ENCODE results near the gene CDK14. TPM values are rescaled to one million over a fixed set of nuclear protein-coding genes. Genes with fewer than 3 reads are reported as not detected.

The CDK14 gene
- total RNA-seq, 2 experiments from 2014 or later, result not detected

GRCh38 chr7:90966346-90966745, 370.2 kb downstream of the CDK14 start:
- DNase-seq, result no peak
- no peaks in the 10 kb centered on the region for H3K27me3 Mint-ChIP-seq
- H3K36me3 Mint-ChIP-seq (ENCODE audit: low read depth), result no peaks in the 10 kb centered on the region
- H3K4me3 Mint-ChIP-seq, result no peak overlapping the region
- CTCF ChIA-PET, result no interaction called here
- no peak overlapping the region for H3K27ac Mint-ChIP-seq
- H3K9me3 Mint-ChIP-seq, result no peaks in the 10 kb centered on the region
- POLR2A ChIA-PET, result no interaction called here
- no peaks in the 10 kb centered on the region for H3K4me1 Mint-ChIP-seq

- Mint-ChIP-seq H3K9me3 (no peaks in the 10 kb centered on the region), H3K27me3 (no peaks in the 10 kb centered on the region), H3K4me3 (no peak overlapping the region), H3K27ac (no peak overlapping the region), H3K36me3 (ENCODE audit: low read depth) (no peaks in the 10 kb centered on the region), H3K4me1 (no peaks in the 10 kb centered on the region)
- no peak for DNase-seq
- POLR2A ChIA-PET, result no interaction called here
- CTCF ChIA-PET, result no interaction called here
Measured at GRCh38 chr7:90968871-90969270, 372.8 kb downstream of the CDK14 start.

DNA sequence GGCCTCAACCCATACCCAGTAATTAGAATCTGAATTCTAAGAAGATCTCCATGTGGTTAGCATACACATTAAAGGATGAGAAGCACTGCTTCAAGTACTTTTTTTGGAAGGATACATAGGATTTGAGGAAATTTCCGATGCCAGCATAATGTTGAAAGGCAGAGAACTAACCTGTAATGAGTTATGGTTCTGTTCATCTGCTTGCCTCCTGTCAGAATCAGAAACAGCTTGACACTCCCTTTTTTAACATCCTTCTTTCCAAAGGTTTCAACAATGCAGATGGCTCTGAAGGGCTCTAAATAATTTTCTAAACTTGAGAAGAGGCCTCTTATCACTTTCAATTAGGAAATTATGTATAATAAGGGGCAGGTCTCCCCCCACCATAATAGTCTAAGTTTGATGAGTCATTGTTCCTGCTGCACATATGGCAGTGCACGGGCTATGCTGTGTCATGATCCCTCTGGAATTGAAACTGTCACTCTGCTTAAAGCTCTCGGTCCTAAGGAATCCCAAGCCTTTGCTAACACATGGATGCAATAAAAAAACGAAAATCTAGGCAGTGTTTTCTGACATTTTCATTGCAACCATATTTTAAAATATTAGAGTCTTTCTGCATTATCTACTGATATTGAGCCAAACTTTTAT, 376.9 kb downstream of the CDK14 start:
- H3K4me1 Mint-ChIP-seq, result no peaks in the 10 kb centered on the region
- no peak overlapping the region for H3K27ac Mint-ChIP-seq
- H3K4me3 Mint-ChIP-seq, result no peak overlapping the region
- no peaks in the 10 kb centered on the region for H3K27me3 Mint-ChIP-seq
- POLR2A ChIA-PET, result no interaction called here
- no peaks in the 10 kb centered on the region for H3K36me3 Mint-ChIP-seq (ENCODE audit: low read depth)
- CTCF ChIA-PET, result no interaction called here
- peaks cover 3% of the 10 kb centered on the region for H3K9me3 Mint-ChIP-seq
- DNase-seq, result no peak

DNA sequence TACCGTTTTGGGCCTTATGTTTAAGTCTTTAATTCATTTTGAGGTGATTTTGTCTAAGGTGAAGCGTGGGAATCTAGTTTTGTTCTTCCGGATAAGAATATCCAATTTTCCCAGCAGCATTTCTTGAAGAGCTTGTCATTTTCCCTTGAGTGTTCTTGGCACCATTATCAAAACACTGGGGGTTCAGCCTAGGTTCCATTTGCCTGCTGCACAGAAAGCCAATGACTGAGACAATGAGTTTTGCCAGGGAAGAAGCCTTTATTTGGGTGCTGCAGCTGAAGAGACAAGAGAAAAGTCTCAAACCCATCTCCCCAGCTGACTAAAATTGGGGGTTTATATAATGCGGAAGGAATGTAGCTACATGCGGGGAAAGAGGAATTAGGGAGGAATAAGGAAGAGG, 380.9 kb downstream of the CDK14 start:
- CTCF ChIA-PET, result no interaction called here
- Mint-ChIP-seq H3K9me3 (peaks cover 6% of the 10 kb centered on the region), H3K36me3 (ENCODE audit: low read depth) (no peaks in the 10 kb centered on the region), H3K4me3 (no peak overlapping the region), H3K27me3 (no peaks in the 10 kb centered on the region), H3K4me1 (no peaks in the 10 kb centered on the region), H3K27ac (no peak overlapping the region)
- POLR2A ChIA-PET, result no interaction called here
- DNase-seq, result no peak

- H3K36me3 Mint-ChIP-seq (ENCODE audit: low read depth), result no peaks in the 10 kb centered on the region
- no peaks in the 10 kb centered on the region for H3K4me1 Mint-ChIP-seq
- no peak for DNase-seq
- CTCF ChIA-PET, result no interaction called here
- peaks cover 6% of the 10 kb centered on the region for H3K9me3 Mint-ChIP-seq
- no peaks in the 10 kb centered on the region for H3K27me3 Mint-ChIP-seq
- H3K4me3 Mint-ChIP-seq, result no peak overlapping the region
- no peak overlapping the region for H3K27ac Mint-ChIP-seq
- POLR2A ChIA-PET, result no interaction called here
Measured at GRCh38 chr7:90980545-90980944, 384.4 kb downstream of the CDK14 start.

DNA sequence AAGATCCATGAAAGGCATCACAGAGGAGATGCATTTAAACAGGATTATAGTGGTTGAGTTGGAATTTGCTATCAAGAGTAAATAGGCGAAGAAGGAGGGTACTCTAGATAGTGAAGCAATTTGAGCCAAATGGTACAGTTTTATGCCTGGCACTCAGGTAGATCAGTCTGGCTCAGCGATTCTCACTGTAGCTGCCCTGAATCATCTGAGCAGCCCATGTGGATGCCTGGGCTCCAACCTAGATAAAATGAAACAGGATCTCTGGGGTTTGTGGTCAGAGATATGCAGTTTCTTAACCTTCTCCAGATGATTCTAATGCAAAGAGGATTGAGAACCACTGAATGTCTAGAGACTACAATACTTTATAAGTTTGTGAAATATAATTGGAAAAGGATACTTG, 386.1 kb downstream of the CDK14 start:
- POLR2A ChIA-PET, result no interaction called here

GRCh38 chr7:90984692-90985091, 388.6 kb downstream of the CDK14 start:
- H3K4me3 Mint-ChIP-seq, result no peak overlapping the region
- ChIA-PET CTCF (no interaction called here), POLR2A (no interaction called here)
- no peaks in the 10 kb centered on the region for H3K36me3 Mint-ChIP-seq (ENCODE audit: low read depth)
- peaks cover 3% of the 10 kb centered on the region for H3K9me3 Mint-ChIP-seq
- DNase-seq, result no peak
- H3K4me1 Mint-ChIP-seq, result no peaks in the 10 kb centered on the region
- no peaks in the 10 kb centered on the region for H3K27me3 Mint-ChIP-seq
- no peak overlapping the region for H3K27ac Mint-ChIP-seq

More for the DNA sequence above, 386.1 kb downstream of the CDK14 start:
- CTCF ChIA-PET, result no interaction called here
- Mint-ChIP-seq H3K27ac (no peak overlapping the region), H3K36me3 (ENCODE audit: low read depth) (no peaks in the 10 kb centered on the region), H3K9me3 (peaks cover 6% of the 10 kb centered on the region), H3K27me3 (no peaks in the 10 kb centered on the region), H3K4me1 (no peaks in the 10 kb centered on the region), H3K4me3 (no peak overlapping the region)
- no peak for DNase-seq

DNA sequence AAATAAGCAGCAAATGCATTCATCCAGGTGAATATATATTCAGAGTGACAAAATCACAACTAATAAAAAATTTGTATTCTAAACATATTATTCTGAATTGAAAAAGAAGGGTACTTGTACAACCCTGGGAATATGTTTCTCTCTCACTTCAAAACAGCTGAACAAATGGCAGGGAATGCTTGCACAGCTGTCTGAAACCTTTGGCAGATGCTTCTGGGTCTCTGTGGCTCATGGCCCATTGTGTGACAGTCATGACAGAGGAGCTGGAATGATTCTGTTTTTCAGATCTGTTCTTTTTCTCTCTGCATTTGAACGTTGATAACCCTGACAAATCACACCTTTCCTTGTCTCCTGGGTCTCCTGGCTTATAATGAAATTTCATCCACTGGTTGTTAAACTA, 392.4 kb downstream of the CDK14 start:
- Mint-ChIP-seq H3K36me3 (ENCODE audit: low read depth) (no peaks in the 10 kb centered on the region), H3K27ac (no peak overlapping the region)
- CTCF ChIA-PET, result no interaction called here

DNA sequence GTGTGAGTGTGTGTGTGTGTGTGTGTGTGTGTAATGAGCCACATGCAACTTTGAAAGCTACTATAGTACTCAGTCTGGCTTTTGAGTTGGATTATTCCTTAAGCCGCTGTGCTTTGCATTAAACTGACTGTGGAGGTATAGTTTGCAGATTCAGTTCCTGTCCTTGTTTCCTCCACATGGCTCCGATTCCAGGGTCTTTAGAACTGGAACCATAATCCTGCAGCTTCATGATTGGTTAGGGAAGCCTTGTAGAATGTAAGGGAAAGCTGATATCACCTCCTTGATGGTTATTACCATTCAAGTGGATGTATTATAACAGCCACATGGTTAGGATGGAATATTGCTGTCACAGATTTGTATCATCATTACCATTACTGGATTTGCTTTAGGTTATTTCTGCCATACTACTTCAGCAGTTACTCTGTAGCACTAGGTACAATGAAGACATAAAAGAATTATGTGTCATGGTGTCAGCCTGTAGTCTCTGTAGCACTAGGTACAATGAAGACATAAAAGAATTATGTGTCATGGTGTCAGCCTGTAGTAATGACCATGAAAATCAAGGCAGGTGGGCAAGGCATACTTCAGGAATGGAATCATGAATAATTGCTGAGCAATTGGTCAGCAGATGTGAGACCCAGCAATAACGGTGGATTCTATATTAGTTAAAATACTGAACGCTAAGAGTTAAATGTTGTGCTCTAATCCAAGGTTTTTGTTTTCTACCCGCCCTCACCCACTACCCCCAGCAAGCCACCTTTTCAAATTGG, 393.1 kb downstream of the CDK14 start:
- no peak overlapping the region for H3K4me3 Mint-ChIP-seq
- ChIA-PET POLR2A (no interaction called here), CTCF (no interaction called here)
- H3K27ac Mint-ChIP-seq, result no peak overlapping the region
- H3K9me3 Mint-ChIP-seq, result no peaks in the 10 kb centered on the region
- H3K27me3 Mint-ChIP-seq, result no peaks in the 10 kb centered on the region
- H3K36me3 Mint-ChIP-seq (ENCODE audit: low read depth), result no peaks in the 10 kb centered on the region
- DNase-seq, result no peak
- H3K4me1 Mint-ChIP-seq, result no peaks in the 10 kb centered on the region

More for the DNA sequence above, 392.4 kb downstream of the CDK14 start:
- Mint-ChIP-seq H3K4me1 (no peaks in the 10 kb centered on the region), H3K27me3 (no peaks in the 10 kb centered on the region), H3K9me3 (no peaks in the 10 kb centered on the region), H3K4me3 (no peak overlapping the region)
- DNase-seq, result no peak
- POLR2A ChIA-PET, result no interaction called here

- no peaks in the 10 kb centered on the region for H3K27me3 Mint-ChIP-seq
- H3K27ac Mint-ChIP-seq, result no peak overlapping the region
- no peaks in the 10 kb centered on the region for H3K9me3 Mint-ChIP-seq
- no peaks in the 10 kb centered on the region for H3K36me3 Mint-ChIP-seq (ENCODE audit: low read depth)
- POLR2A ChIA-PET, result no interaction called here
- no peaks in the 10 kb centered on the region for H3K4me1 Mint-ChIP-seq
- DNase-seq, result no peak
- CTCF ChIA-PET, result no interaction called here
- no peak overlapping the region for H3K4me3 Mint-ChIP-seq
Measured at GRCh38 chr7:90994121-90994520, 398.0 kb downstream of the CDK14 start.

GRCh38 chr7:90994601-90995000, 398.5 kb downstream of the CDK14 start:
- Mint-ChIP-seq H3K27me3 (no peaks in the 10 kb centered on the region), H3K4me1 (no peaks in the 10 kb centered on the region), H3K9me3 (no peaks in the 10 kb centered on the region), H3K36me3 (ENCODE audit: low read depth) (no peaks in the 10 kb centered on the region), H3K27ac (no peak overlapping the region), H3K4me3 (no peak overlapping the region)
- ChIA-PET POLR2A (no interaction called here), CTCF (no interaction called here)
- DNase-seq, result no peak

DNA sequence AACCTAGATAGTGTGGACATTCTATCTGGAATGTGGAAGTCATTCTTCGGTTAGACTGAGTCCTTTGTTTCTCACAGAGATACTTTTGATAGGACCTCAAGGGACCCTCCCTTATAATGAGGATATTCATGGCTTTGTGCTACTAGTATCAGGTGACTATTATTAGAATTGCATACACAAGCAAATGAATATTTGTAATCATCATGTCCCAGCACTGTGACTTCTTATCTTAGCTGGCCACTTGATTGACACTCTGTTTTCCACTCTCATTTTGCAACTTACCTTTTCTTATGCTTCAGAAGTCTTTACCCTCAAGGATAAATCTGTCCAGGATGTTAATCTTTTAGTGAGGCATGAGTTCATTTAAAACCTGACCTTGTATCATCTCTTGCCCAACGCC, 399.9 kb downstream of the CDK14 start:
- H3K9me3 Mint-ChIP-seq, result no peaks in the 10 kb centered on the region
- CTCF ChIA-PET, result no interaction called here
- no peaks in the 10 kb centered on the region for H3K27me3 Mint-ChIP-seq
- no peak overlapping the region for H3K27ac Mint-ChIP-seq
- no peaks in the 10 kb centered on the region for H3K4me1 Mint-ChIP-seq
- POLR2A ChIA-PET, result no interaction called here
- H3K36me3 Mint-ChIP-seq (ENCODE audit: low read depth), result no peaks in the 10 kb centered on the region
- no peak for DNase-seq
- H3K4me3 Mint-ChIP-seq, result no peak overlapping the region

- CTCF ChIA-PET, result no interaction called here
- no peak for DNase-seq
- Mint-ChIP-seq H3K9me3 (no peaks in the 10 kb centered on the region), H3K36me3 (ENCODE audit: low read depth) (no peaks in the 10 kb centered on the region), H3K27ac (no peak overlapping the region), H3K4me3 (no peak overlapping the region), H3K27me3 (no peaks in the 10 kb centered on the region), H3K4me1 (no peaks in the 10 kb centered on the region)
- POLR2A ChIA-PET, result no interaction called here
Measured at GRCh38 chr7:90999989-91000979, 404.2 kb downstream of the CDK14 start.
